IPS-20b (cell line): Measurements from ENCODE around the gene MYT1.

Source experiments
- H3K27ac ChIP-seq: one replicate; pipeline ENCODE4 v1.5.1; 2013; ENCODE audit warnings: low read length
- H3K27me3 ChIP-seq: 2 replicates; pipeline ENCODE4 v1.6.1; 2013; ENCODE audit warnings: mild to moderate bottlenecking, low read length, inconsistent platforms; ENCODE audit not compliant: insufficient read depth
- H3K36me3 ChIP-seq: 2 replicates; pipeline ENCODE4 v1.6.1; 2013; ENCODE audit warnings: low read depth, mild to moderate bottlenecking, inconsistent platforms, low read length, moderate library complexity; ENCODE audit not compliant: insufficient read depth
- H3K4me1 ChIP-seq: 2 replicates; pipeline ENCODE4 v1.6.1; 2013; ENCODE audit warnings: mild to moderate bottlenecking, control low read depth, inconsistent platforms, low read length, moderate library complexity; ENCODE audit not compliant: insufficient read depth
- H3K4me3 ChIP-seq: 2 replicates; pipeline ENCODE4 v1.5.1; 2013; ENCODE audit warnings: mild to moderate bottlenecking, low read length, inconsistent platforms
- H3K9ac ChIP-seq: 2 replicates; pipeline ENCODE4 v1.6.1; 2013; ENCODE audit warnings: low read depth, mild to moderate bottlenecking, inconsistent platforms, low read length, moderate library complexity
- H3K9me3 ChIP-seq: 2 replicates; pipeline ENCODE4 v1.6.1; 2013; ENCODE audit warnings: mild to moderate bottlenecking, low read depth, low read length, inconsistent platforms; ENCODE audit not compliant: insufficient read depth

Gene MYT1

DNA sequence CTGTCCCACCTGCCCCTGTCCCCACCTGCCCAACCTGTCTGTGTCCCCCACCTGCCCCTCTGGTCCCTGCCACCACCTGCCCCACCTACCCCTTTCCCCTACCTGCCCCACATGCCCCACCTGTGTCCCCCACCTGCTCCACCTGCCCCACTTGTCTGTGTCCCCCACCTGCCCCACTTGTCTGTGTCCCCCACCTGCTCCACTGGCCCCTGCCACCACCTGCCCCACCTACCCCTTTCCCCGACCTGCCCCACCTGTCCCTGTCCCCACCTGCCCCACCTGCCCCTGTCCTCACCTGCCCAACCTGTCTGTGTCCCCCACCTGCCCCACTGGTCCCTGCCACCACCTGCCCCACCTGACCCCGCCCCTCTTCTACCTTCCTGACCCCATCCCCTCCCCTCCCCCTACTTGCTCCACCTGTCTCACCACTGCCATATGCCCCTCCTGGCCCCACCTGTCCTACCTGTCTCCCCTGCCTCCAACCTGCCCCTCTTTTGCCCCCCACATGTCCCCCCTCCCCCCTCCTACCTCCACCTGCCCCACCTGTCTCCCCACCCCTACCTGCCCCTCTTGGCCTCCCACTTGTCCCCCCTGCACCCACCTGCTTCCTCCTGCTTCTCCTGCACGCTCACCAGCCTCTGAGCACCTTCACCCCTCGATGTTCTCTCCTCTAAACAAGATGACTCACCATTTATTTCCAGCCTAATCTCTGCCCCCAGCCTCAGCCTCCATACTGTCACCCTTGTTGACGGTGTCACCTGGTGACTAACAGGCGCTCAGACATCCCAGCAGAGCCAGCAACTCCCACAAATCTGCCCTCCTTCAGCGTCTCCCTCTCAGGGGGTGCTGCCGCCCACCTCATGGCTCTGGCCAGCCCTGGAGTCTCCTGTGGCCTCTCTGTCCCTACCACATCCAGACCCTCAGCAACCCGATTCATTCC lies 5.6 kb upstream of the MYT1 start:
- Histone ChIP-seq H3K27ac (no peak overlapping the region), H3K9ac (no peak overlapping the region), H3K4me1 (peaks cover 25% of the 10 kb centered on the region; the same call in 1 of the 2 replicates), H3K27me3 (peaks cover 43% of the 10 kb centered on the region), H3K36me3 (no peaks in the 10 kb centered on the region), H3K9me3 (no peaks in the 10 kb centered on the region), H3K4me3 (no peak overlapping the region)

DNA sequence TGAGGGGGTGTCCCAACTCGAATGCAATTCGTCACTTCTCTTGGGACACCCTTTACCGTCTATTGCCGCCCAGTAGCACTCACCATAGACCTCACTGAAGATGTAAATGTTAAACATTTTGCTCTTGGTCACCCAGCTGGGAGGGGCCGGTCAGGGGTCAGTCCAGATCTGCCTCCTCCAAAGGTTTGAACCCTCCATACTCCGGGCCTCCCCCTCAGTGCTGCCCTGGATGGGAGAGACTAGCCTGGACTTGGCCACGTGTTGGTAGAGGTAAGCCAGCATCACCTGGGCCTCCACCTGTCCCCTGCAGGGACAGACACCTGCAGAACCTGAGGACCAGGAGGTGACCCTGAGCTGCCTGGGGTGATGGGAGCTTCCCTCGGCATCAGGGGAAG lies 5.0 kb upstream of the MYT1 start:
- Histone ChIP-seq H3K9me3 (no peaks in the 10 kb centered on the region), H3K9ac (no peak overlapping the region), H3K4me1 (peaks cover 25% of the 10 kb centered on the region; the same call in 1 of the 2 replicates), H3K27me3 (peaks cover 50% of the 10 kb centered on the region), H3K4me3 (no peak overlapping the region), H3K27ac (no peak overlapping the region), H3K36me3 (no peaks in the 10 kb centered on the region)

DNA sequence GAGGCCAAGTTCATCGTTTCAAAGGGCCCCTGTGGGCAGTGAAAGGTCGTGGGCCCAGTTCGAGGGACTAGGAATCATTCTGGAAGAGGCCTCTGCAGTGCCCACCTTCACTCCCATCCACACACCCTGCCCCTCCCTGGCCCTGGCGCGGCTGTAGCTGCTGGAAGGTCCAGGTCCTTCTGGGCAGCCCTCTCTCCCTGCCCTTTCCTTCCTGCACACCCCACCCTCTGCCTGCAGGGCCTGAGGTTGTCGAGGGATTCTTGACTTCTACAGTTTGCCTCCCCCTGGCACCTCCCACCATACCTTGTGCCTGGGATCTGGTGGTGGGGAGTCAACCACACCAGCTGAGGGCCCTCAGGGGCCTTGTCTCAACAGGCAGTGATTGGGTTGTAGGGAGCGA lies 4.5 kb upstream of the MYT1 start:
- H3K9ac ChIP-seq = no peak overlapping the region
- no peaks in the 10 kb centered on the region for H3K9me3 ChIP-seq
- H3K4me3 ChIP-seq = no peak overlapping the region
- H3K27ac ChIP-seq = no peak overlapping the region
- no peaks in the 10 kb centered on the region for H3K36me3 ChIP-seq
- H3K27me3 ChIP-seq = peaks cover 54% of the 10 kb centered on the region
- H3K4me1 ChIP-seq = peaks cover 25% of the 10 kb centered on the region; the same call in 1 of the 2 replicates

DNA sequence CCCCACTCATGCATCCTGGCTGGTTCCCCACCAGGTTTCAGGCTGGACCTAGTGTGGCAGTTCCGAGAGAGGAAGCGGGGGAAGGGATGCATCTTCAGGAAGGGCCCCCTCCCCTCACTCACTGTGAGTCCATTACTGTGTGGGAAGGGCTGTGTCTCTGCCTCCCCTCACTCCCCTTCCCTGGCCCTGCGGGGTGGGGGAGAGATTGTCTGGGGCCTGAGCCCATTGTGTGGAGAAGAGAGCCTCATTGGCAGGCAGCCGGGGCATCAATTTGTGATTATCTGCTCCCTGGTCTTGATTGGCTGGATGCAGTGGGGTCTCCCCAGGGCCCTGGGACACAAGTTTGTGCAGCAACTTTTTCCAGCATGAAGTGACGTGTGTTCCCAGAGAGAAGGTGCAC lies 4.1 kb upstream of the MYT1 start:
- H3K9me3 ChIP-seq = no peaks in the 10 kb centered on the region
- H3K36me3 ChIP-seq = no peaks in the 10 kb centered on the region
- H3K27me3 ChIP-seq = peaks cover 58% of the 10 kb centered on the region
- H3K9ac ChIP-seq = no peak overlapping the region
- H3K4me3 ChIP-seq = peak overlapping the region; percentile 33; the same call in 1 of the 2 replicates
- H3K4me1 ChIP-seq = peaks cover 25% of the 10 kb centered on the region; the same call in 1 of the 2 replicates
- H3K27ac ChIP-seq = no peak overlapping the region

DNA sequence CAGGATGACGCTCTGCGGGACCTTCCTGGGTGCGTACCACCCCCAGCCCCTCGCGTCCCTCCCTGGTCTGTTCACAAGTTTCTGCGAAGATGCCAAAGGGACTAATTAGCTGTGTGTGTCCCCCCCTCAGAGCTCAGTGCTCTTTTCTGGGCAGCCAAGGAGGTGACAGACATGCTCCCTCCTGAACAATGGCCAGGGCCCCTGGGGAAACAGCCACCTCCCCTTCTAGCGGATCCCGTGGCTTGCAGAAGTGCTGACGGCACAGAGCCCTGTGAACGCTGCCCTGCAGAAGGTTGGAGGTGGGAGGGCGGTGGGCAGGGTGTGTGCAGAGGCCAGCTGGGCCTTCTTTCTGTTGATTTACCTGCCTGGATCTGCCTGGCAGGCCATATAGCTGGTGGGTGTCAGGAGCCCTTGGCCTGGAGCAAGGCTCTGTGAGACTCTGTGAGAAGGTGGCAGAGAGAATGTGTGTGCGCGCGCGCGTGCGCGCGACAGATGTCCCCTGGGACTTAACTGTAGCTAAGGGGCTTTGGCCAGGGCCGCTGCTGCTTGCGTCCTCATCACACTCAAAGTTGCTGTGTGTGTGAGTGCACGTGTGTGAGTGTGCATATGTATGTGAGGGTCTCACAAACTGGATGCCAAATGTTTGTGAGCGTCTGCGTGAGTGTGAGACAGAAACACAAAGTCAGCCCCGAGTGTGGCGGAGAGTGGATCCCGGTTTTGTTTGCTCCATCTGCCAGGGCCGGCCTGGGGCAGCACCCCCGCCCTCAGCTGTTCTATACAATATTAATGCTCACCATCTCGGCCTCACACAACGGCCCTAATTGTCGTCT lies 3.5 kb upstream of the MYT1 start:
- Histone ChIP-seq H3K9ac (no peak overlapping the region), H3K4me3 (peak overlapping the region; percentile 59; the same call in 1 of the 2 replicates), H3K27ac (no peak overlapping the region), H3K9me3 (no peaks in the 10 kb centered on the region), H3K36me3 (no peaks in the 10 kb centered on the region), H3K27me3 (peaks cover 59% of the 10 kb centered on the region), H3K4me1 (peaks cover 25% of the 10 kb centered on the region; the same call in 1 of the 2 replicates)

DNA sequence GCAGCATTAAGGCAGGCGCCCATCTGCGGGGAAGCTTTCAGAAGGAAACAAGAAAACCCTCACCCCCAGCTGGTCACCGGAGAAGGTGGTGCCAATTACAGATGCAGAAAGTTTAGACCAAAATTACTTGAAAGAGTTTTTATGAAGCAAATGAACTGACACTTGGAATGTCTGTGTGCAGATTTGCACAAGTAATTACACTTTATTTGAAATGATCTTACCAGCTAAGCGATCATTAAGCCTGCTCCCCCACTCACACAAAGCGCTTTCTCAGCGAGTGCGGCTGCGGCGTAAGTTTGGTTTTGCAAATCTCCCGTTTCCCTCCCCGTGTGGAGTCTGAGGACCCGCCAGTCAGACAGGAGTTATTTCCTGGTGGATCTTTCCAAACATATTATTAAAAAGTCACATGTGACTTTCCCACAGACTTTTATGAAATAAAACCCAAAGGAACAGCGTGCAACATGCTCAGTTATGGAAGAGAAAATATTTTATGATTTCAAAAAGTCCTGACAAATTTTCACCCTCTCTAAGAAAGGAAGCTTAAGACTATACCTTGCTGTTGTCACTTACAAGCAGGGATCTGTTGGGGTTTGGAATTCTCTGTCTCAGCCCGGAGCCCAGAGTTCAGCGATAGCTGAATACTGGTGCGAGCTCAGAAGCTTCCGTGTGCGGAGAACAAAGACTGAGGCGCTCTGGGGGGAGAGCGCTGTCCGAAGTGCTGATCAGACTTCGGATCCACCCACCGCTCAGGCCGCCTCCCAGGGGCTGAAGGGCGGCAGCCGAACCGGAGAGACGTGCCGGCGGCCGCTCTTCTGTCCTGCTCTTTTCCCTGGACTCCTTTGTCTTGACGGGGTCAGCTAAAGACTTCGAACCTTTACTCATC lies 2.7 kb upstream of the MYT1 start:
- Histone ChIP-seq H3K4me3 (peak overlapping the region; percentile 59), H3K4me1 (peaks cover 25% of the 10 kb centered on the region; the same call in 1 of the 2 replicates), H3K27me3 (peaks cover 59% of the 10 kb centered on the region), H3K9me3 (no peaks in the 10 kb centered on the region), H3K36me3 (no peaks in the 10 kb centered on the region), H3K9ac (no peak overlapping the region), H3K27ac (no peak overlapping the region)

DNA sequence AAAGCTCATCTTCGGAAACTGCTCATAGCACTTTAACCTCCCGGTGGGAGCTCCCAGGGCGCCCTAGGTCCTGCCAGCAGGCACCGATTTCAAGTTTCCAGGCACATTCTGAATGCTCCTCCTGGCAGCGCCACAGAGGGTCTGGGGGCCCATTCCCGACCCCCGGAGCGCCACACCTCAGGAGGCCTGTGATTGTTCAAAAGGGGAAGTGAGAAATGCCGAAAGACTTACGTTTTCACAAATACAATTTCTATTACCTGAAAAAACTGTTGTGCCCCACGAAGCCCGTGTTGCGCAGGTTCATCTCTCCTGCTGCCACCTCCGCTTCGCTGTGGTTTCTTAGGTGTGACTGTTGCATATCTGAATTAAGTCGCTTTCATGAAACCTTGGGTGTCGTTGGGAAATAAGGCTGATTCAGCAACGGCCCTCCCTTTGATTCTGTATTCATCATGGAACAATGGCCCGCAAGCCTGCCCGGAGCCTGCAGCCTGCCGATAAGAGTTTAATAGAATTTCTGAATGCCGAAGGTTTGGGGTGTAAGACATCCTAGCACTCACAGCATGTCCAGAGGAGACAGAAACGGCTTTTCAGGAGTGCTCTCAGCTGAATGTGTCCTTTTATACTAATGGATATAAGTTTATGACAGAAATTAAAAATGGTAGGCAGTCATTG lies 1.9 kb upstream of the MYT1 start:
- H3K4me3 ChIP-seq = peak overlapping the region; percentile 32; the same call in 1 of the 2 replicates
- H3K27ac ChIP-seq = no peak overlapping the region
- H3K9ac ChIP-seq = no peak overlapping the region
- peaks cover 25% of the 10 kb centered on the region; the same call in 1 of the 2 replicates for H3K4me1 ChIP-seq
- no peaks in the 10 kb centered on the region for H3K36me3 ChIP-seq
- peaks cover 59% of the 10 kb centered on the region for H3K27me3 ChIP-seq
- no peaks in the 10 kb centered on the region for H3K9me3 ChIP-seq

DNA sequence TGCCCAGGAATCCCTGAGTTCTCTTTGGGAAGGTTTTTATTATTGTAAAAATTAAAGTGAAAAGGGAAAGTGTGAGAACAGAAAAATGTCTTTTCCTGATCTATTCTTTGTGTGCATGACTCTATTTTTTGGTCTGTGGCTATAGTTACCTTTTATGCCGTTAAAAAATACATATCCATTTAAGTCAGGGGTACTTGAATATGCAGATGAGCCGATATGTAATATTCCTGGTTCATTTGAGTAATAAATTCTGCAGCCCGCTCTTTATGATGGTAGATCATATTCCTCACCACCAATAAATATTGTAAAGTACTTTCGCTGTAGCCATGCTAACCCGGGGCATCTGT lies 503 bp upstream of the MYT1 start:
- Histone ChIP-seq H3K27me3 (peaks cover 59% of the 10 kb centered on the region), H3K36me3 (no peaks in the 10 kb centered on the region), H3K9ac (no peak overlapping the region), H3K4me3 (no peak overlapping the region), H3K27ac (no peak overlapping the region), H3K9me3 (no peaks in the 10 kb centered on the region), H3K4me1 (peaks cover 25% of the 10 kb centered on the region; the same call in 1 of the 2 replicates)

DNA sequence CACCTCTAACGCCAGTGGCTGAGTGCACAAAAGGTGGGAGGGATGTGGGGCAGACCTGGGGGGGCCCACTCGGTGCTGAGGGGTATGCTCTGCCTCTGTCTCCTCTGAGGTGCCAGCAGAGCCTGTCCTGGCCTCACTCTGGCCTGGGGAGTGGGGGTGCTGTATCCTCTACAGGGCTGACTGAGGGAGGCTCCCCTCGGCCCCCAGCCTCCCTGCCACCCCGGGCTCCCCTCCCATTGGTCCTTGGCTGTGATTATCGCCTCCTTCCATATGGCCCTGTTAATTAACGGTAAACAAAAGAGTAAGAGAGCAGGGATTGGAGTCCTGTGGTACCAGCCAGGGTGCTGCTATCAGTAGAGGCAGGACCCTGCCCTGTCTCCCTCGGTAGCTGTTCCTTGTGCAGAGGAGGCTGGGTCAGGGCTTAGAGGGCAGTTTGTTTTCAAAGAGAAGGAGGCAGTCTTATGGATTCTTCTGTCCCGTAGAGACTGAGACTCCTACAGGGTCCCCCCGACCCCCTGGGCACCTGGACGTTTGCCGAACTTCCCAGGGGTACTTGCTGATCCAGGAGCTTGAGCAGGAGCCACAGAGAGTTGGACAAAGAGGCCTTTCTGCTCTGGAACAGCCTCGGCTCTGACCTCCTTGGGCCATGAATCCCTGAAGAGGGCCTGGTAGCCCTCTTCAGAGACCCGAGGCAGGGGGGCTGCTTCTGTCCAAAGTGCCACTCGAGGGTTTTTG lies 1.8 kb downstream of the MYT1 start:
- Histone ChIP-seq H3K27ac (no peak overlapping the region), H3K4me1 (peaks cover 11% of the 10 kb centered on the region; the same call in 1 of the 2 replicates), H3K9me3 (no peaks in the 10 kb centered on the region), H3K36me3 (no peaks in the 10 kb centered on the region), H3K4me3 (no peak overlapping the region), H3K27me3 (peaks cover 42% of the 10 kb centered on the region), H3K9ac (no peak overlapping the region)
